OCI-LY1 (cell line): ENCODE measurements around the gene DHRS4L2.
"Not testable (repeated sequence)": the region's sequence is repeated elsewhere in the genome, so short reads cannot be mapped to it uniquely, and the experiment has no call there.

Experiments used
- EZH2 ChIP-seq: fragments of 200-600 bp; sonication (generic), shearing (Covaris generic); IDR thresholded peaks from 2 replicates; pipeline ENCODE4 v1.8.0; 2017; ENCODE audit warnings: borderline replicate concordance, mixed run types, mild to moderate bottlenecking, antibody characterized with exemption, low read length, moderate library complexity, mixed read lengths
- TF ChIP-seq, protein P1 (sequence below): fragments of 200-600 bp; sonication (generic), shearing (Covaris generic); IDR thresholded peaks from 2 replicates; pipeline ENCODE4 v1.5.1; 2017; ENCODE audit warnings: mild to moderate bottlenecking, antibody characterized with exemption, low read length, moderate library complexity, mixed read lengths

DNA sequence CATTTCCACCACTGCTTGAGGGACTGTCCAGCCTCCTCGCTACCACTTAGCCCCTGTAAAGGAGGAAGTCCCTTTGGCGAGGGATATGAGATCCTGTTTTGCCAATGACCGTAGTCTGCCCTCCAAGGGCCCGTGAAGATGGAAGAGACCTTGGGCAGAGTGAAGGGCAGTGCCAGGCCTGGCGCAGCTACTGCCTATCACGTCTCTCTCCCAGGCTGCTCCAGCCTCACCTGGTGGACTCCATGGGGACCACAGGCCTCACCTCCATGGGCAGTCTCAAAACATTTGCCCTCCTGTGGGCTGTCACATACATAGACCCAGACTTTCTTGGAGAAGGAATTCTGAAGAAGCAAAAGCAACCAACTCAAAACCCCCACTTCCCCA is 514 bp upstream of the DHRS4L2 start:
- TF ChIP-seq, protein P1, sequence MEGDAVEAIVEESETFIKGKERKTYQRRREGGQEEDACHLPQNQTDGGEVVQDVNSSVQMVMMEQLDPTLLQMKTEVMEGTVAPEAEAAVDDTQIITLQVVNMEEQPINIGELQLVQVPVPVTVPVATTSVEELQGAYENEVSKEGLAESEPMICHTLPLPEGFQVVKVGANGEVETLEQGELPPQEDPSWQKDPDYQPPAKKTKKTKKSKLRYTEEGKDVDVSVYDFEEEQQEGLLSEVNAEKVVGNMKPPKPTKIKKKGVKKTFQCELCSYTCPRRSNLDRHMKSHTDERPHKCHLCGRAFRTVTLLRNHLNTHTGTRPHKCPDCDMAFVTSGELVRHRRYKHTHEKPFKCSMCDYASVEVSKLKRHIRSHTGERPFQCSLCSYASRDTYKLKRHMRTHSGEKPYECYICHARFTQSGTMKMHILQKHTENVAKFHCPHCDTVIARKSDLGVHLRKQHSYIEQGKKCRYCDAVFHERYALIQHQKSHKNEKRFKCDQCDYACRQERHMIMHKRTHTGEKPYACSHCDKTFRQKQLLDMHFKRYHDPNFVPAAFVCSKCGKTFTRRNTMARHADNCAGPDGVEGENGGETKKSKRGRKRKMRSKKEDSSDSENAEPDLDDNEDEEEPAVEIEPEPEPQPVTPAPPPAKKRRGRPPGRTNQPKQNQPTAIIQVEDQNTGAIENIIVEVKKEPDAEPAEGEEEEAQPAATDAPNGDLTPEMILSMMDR: not testable (repeated sequence)
- not testable (repeated sequence) for TF ChIP-seq EZH2
